OCI-LY7 (cell line): ENCODE results near the gene ELAPOR2.

Experiments
- EZH2phosphoT487 ChIP-seq: fragments of 200-600 bp; sonication (generic); IDR thresholded peaks from 2 replicates; pipeline ENCODE4 v1.6.1; 2018; ENCODE audit warnings: low read depth, borderline replicate concordance, mild to moderate bottlenecking, mixed run types, antibody characterized with exemption, low read length, moderate library complexity, mixed read lengths
- TF ChIP-seq, protein P1 (sequence below): fragments of 200-600 bp; sonication (generic); conservative IDR thresholded peaks from 2 replicates; pipeline ENCODE4 v1.5.1; 2014; ENCODE audit warnings: mild to moderate bottlenecking, antibody characterized with exemption, low read length, moderate library complexity, mixed read lengths

DNA sequence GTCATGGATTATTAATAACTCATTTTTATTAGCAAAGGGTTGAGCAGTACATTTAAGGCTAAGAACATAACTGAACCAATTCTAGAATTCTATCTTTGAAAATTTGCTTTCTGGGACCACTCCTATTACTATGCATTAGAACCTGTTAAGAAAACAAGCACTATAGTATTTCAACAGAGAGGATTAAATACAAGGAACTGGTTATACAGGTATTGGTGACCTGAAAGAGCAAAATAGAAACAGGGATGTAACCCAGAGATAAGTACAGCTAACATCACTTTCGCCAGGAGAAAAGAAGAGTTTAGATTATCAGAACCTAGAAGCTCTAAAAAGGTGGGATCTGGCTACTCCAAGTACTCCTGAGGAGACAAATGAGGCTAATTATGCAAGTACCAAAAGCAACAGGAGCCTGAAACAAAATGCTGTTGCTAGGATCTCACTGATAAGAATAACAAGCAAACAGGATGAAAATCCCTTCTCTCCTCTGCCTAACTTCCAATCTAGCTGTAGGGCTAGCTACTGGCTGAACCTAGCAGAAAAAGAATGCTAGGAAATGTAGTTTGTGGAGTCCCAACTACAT lies 32.1 kb upstream of the ELAPOR2 start:
- TF ChIP-seq, protein P1, sequence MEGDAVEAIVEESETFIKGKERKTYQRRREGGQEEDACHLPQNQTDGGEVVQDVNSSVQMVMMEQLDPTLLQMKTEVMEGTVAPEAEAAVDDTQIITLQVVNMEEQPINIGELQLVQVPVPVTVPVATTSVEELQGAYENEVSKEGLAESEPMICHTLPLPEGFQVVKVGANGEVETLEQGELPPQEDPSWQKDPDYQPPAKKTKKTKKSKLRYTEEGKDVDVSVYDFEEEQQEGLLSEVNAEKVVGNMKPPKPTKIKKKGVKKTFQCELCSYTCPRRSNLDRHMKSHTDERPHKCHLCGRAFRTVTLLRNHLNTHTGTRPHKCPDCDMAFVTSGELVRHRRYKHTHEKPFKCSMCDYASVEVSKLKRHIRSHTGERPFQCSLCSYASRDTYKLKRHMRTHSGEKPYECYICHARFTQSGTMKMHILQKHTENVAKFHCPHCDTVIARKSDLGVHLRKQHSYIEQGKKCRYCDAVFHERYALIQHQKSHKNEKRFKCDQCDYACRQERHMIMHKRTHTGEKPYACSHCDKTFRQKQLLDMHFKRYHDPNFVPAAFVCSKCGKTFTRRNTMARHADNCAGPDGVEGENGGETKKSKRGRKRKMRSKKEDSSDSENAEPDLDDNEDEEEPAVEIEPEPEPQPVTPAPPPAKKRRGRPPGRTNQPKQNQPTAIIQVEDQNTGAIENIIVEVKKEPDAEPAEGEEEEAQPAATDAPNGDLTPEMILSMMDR: no peak
- TF ChIP-seq EZH2phosphoT487: no peak
